Activated CD8-positive, alpha-beta memory T cell treated with anti-CD3 and anti-CD28 coated beads for 36 hours (primary cell): ENCODE results near the gene SLC25A36. TPM values are rescaled to one million over a fixed set of nuclear protein-coding genes. Genes with fewer than 3 reads are reported as not detected.
"Not testable (repeated sequence)": the region's sequence is repeated elsewhere in the genome, so short reads cannot be mapped to it uniquely, and the experiment has no call there.

Experiments used
- CTCF ChIA-PET: fragments of 350-600 bp; sonication (Branson Sonifier 250); formaldehyde crosslinking; loops from one replicate; lab custom pipeline; 2021; ENCODE audit warnings: antibody characterized with exemption; lab: Charles Lee
- POLR2A ChIA-PET: fragments of 350-600 bp; sonication (Branson Sonifier 250); formaldehyde crosslinking; loops from one replicate; lab custom pipeline; 2021; ENCODE audit warnings: antibody characterized with exemption; lab: Charles Lee
- total RNA-seq, 2 experiments: library from RNA; stranded (reverse); gene quantifications; one replicate each; pipeline ENCODE4 v1.2.3, GENCODE V29; 2021

SLC25A36 gene
- total RNA-seq, 2 experiments from 2014 or later = 54.3 to 60.5 TPM

DNA sequence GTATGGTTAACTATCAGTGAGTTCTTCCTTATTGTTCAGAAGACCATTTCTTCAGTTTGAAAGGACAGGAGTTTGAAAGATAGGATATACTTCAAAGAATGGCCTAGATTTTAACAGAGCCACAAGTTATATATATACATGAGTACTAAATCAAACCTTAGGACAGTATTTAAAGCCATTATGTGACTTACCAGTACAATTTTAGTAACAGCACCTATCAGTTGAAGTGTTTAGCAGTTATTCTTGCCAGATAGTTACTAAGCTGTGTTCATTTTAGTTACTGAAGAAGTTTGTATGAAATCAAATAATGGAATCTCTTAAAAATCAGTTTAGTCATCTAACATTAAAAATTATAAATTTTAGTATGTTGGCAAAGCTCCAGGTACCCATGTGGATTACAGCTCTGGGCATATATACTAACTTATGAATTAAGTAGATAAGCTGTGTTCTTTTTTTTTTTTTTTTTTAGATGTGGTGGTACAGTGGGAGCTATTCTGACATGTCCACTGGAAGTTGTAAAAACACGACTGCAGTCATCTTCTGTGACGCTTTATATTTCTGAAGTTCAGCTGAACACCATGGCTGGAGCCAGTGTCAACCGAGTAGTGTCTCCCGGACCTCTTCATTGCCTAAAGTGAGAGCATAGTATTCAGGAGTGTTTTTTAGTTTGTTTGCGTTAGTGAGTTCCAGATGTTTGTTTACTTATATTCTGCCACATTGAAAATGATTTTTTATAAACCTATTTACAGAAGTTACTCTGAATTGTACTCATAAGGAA is 14.6 kb downstream of the SLC25A36 start:
- CTCF ChIA-PET = interaction anchor here (1.2 kb wide), 1 partner anchor 34 kb away, joined by 4 read pairs; no protein-coding TSS in a partner anchor
- POLR2A ChIA-PET = no interaction called here

GRCh38 chr3:140972833-140973232 is 31.2 kb downstream of the SLC25A36 start:
- POLR2A ChIA-PET = no interaction called here
- CTCF ChIA-PET = interaction anchor here (1.0 kb wide), 1 partner anchor 50 kb away, joined by 3 read pairs; no protein-coding TSS in a partner anchor

DNA sequence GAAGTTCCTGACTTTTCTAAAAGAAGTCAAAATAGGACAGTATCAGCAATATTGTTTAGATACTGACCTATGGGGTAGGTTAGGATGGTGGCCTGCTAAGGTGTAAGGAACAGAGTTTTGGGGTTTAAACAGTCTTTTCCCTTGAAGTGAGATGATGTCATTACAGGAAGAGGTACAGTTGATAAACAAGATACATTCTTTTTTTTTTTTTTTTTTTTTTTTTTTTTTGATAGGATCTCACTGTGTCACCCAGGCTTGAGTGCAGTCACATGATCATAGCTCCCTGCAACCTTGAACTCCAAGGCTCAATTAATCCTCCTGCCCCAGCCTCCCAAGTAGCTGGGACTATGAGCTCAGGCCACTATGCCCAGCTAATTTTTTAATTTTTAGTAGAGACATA is 33.3 kb downstream of the SLC25A36 start:
- CTCF ChIA-PET = interaction anchor here (0.9 kb wide), 1 partner anchor 35 kb away, joined by 5 read pairs; no protein-coding TSS in a partner anchor
- POLR2A ChIA-PET = no interaction called here

DNA sequence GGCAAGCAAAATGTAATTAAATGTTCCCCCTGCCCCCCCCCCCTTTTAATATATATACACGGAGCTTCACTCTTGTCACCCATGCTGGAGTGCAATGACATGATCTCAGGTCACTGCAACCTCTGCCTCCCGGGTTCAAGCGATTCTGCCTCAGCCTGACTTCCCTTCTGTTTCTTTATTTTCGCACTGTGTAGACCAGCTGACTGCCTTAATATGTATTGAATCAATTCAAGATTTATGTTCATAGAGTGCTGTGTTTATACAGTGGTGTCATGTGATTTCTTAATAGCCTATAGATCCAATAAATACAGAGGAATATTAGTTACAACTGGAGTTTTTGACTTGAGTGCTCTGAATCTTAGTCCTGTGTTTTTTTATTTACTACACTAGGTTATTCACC is 39.0 kb downstream of the SLC25A36 start:
- ChIA-PET CTCF (no interaction called here), POLR2A (interaction anchor here (0.7 kb wide), 1 partner anchor 20 kb away, joined by 8 read pairs; no protein-coding TSS in a partner anchor)

DNA sequence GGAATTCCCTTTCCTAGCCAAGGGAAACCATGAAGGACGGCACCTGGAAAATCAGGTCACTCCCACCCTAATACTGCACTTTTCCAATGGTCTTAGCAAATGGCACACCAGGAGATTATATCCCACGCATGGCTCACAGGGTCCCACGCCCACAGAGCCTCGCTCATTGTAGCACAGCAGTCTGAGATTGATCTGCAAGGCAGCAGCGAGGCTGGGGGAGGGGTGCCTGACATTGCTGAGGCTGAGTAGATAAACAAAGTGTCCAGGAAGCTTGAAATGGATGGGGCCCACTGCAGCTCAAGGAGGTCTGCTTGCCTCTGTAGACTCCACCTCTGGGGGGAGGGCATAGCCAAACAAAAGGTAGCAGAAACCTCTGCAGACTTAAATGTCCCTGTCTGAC is 46.2 kb downstream of the SLC25A36 start:
- POLR2A ChIA-PET, CTCF ChIA-PET: not testable (repeated sequence)

GRCh38 chr3:140994316-140994715 is 52.7 kb downstream of the SLC25A36 start:
- ChIA-PET POLR2A (no interaction called here), CTCF (no interaction called here)

GRCh38 chr3:140994861-140995260 is 53.2 kb downstream of the SLC25A36 start:
- CTCF ChIA-PET, POLR2A ChIA-PET: not testable (repeated sequence)

GRCh38 chr3:140995881-140996280 is 54.2 kb downstream of the SLC25A36 start:
- ChIA-PET CTCF (interaction anchor here (1.3 kb wide), 1 partner anchor 196 kb away, joined by 3 read pairs; no protein-coding TSS in a partner anchor), POLR2A (no interaction called here)

- POLR2A ChIA-PET = interaction anchor here (0.6 kb wide), 1 partner anchor 19 kb away, joined by 8 read pairs; no protein-coding TSS in a partner anchor
- CTCF ChIA-PET = interaction anchor here (0.9 to 1.9 kb wide), 8 partner anchors 10 to 195 kb away, joined by 3 to 10 read pairs (median 4); no protein-coding TSS in a partner anchor
These were observed 58.5 kb downstream of the SLC25A36 start for GRCh38 chr3:141000027-141000663.

DNA sequence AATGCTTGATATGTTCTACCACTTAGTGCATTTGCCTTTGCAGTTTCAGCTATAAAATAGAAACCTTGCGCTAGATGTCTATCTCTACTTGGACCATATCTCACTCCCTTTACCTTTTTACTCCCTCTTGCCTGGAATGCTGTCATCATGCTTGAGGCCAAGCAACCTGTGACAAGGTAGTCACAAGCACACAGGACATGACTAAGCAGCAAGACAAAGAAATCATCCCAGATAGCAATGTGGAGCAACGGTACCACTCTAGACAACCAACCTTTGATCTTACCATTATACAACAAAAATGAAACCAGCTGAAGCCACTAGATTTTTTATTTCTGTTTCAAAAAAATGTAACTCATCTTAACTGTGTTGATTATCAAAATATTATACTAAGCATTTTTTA is 59.0 kb downstream of the SLC25A36 start:
- ChIA-PET CTCF (interaction anchor here (0.9 to 1.9 kb wide), 8 partner anchors 9 to 195 kb away, joined by 3 to 10 read pairs (median 4); no protein-coding TSS in a partner anchor), POLR2A (interaction anchor here (0.6 kb wide), 1 partner anchor 20 kb away, joined by 8 read pairs; no protein-coding TSS in a partner anchor)

GRCh38 chr3:141006344-141006743 is 64.7 kb downstream of the SLC25A36 start:
- ChIA-PET CTCF (interaction anchor here (1.4 kb wide), 1 partner anchor 11 kb away, joined by 4 read pairs; no protein-coding TSS in a partner anchor), POLR2A (no interaction called here)

DNA sequence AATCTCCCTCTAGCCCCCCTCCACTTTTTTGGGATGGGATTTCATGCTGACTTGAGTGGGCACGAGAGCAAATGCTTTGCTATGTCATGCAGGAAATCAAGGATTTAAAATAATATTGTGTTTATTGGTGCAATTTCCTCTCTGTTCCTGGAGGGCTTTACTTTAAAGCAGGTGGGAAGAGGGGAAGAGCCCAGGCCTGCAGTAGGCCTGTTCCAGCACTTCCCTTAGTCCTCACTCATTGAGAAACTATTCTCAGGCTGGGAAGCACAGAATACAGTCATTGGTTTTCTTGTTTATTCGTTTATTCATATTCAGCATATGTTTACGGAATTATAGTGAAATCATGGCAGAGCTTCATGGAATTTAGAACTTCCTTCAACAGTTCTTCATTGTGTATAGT is 67.9 kb downstream of the SLC25A36 start:
- POLR2A ChIA-PET = no interaction called here
- CTCF ChIA-PET = interaction anchor here (0.9 to 3.7 kb wide), 3 partner anchors 9 to 182 kb away, joined by 3 to 10 read pairs (median 5); no protein-coding TSS in a partner anchor

DNA sequence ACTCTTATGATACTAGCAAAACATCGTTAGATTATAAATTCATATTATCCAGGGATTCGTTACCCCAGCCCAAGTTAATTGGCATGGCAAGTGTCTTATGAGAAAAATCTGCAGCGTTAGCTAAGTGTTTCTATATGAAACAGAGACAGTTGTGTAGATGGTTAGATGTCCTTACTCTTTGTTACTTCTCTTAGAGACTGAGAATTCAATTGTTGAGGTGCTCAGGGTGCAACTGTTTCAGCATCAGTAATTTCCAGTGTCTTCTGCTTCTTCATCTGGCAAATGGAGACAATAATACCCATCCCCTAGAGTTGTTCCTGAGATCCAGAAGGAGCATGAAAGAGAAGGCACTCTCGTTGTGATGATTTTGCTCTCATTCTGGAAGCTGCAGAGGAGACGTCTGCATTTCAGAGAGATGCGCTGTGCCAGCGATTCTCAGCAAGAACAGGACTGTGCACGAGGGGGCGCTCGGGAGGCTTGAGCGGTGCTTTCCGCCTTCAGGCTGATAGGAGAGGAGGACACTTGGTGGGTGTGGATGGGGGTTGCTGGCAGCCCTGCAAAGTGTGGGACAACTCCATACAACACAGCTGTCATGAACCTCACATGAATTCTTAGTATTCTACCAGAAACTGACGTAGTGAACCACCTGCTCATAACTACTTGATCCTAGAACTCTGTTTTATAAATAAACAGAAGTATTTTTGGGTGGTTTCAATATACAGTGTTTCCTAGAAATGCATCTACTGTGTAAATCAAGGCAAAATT is 69.8 kb downstream of the SLC25A36 start:
- ChIA-PET POLR2A (no interaction called here), CTCF (interaction anchor here (0.7 to 3.7 kb wide), 4 partner anchors 11 to 180 kb away, joined by 4 to 10 read pairs (median 8); no protein-coding TSS in a partner anchor)

- POLR2A ChIA-PET = no interaction called here
- CTCF ChIA-PET = interaction anchor here (2.1 to 3.7 kb wide), 4 partner anchors 12 to 179 kb away, joined by 5 to 10 read pairs (median 8); no protein-coding TSS in a partner anchor
These were observed 70.3 kb downstream of the SLC25A36 start for GRCh38 chr3:141011997-141012262.

GRCh38 chr3:141012571-141012970 is 70.9 kb downstream of the SLC25A36 start:
- ChIA-PET CTCF (interaction anchor here (2.1 to 3.7 kb wide), 4 partner anchors 13 to 179 kb away, joined by 5 to 10 read pairs (median 8); no protein-coding TSS in a partner anchor), POLR2A (no interaction called here)

GRCh38 chr3:141015481-141015880 is 73.8 kb downstream of the SLC25A36 start:
- ChIA-PET CTCF (no interaction called here), POLR2A (no interaction called here)

GRCh38 chr3:141017366-141018322 is 76.0 kb downstream of the SLC25A36 start:
- CTCF ChIA-PET = interaction anchor here (1.1 to 1.2 kb wide), 2 partner anchors 12 to 19 kb away, joined by 3 to 4 read pairs; no protein-coding TSS in a partner anchor
- POLR2A ChIA-PET = not testable (repeated sequence)

GRCh38 chr3:141019244-141019643 is 77.6 kb downstream of the SLC25A36 start:
- CTCF ChIA-PET = no interaction called here
- POLR2A ChIA-PET = no interaction called here
